Mesodermal cell (in vitro differentiated cells): ENCODE measurements around the gene CARD9. TPM values are rescaled to one million over a fixed set of nuclear protein-coding genes. Genes with fewer than 3 reads are reported as not detected.

Experiments
- H3K27ac ChIP-seq: 2 replicates; pipeline ENCODE4 v1.7.0; 2013; ENCODE audit warnings: mild to moderate bottlenecking, low read depth, low read length, moderate library complexity; ENCODE audit not compliant: severe bottlenecking
- H3K36me3 ChIP-seq: 2 replicates; pipeline ENCODE4 v1.7.1; 2013; ENCODE audit warnings: mild to moderate bottlenecking, low read length, moderate library complexity; ENCODE audit not compliant: control insufficient read depth, insufficient read depth
- H3K4me1 ChIP-seq: one replicate; pipeline ENCODE4 v1.7.1; 2013; ENCODE audit warnings: mild to moderate bottlenecking, low read length; ENCODE audit not compliant: insufficient read depth, control insufficient read depth, poor library complexity, severe bottlenecking
- H3K4me3 ChIP-seq: 2 replicates; pipeline ENCODE4 v1.7.0; 2013; ENCODE audit warnings: low read length, control low read depth, mild to moderate bottlenecking; ENCODE audit not compliant: insufficient read depth, poor library complexity, severe bottlenecking; ENCODE audit errors: extremely low read depth
- H3K9me3 ChIP-seq: 2 replicates; pipeline ENCODE4 v1.7.1; 2013; ENCODE audit warnings: mild to moderate bottlenecking, low read length, moderate library complexity; ENCODE audit not compliant: control insufficient read depth
- WGBS, 2 experiments: methylation state at CpG; one replicate each; pipeline ENCODE4 v1.1.5; 2013; ENCODE audit warnings: missing lambda C conversion rate in 2 of 2; ENCODE audit not compliant: insufficient coverage in 2 of 2; 5-methylcytosine and 5-hydroxymethylcytosine counted together
- polyA plus RNA-seq, 2 experiments: library from polyadenylated mRNA; stranded (reverse); fragments of 50-300 nt; gene quantifications; one replicate each; pipeline ENCODE4 v1.2.3, GENCODE V29; 2013

CARD9 gene
- polyA plus RNA-seq (2013, experiment 1 of 2): 0.37 TPM
- 0.40 TPM for polyA plus RNA-seq (2013, experiment 2 of 2)

- Histone ChIP-seq H3K36me3 (peaks cover 29% of the 10 kb centered on the region), H3K4me1 (peaks cover 9% of the 10 kb centered on the region), H3K9me3 (no peaks in the 10 kb centered on the region), H3K4me3 (no peak within 1 kb of the TSS), H3K27ac (peak within 1 kb of the TSS; percentile 59)
- WGBS, 2 experiments: 93 to 94% methylated on average over 19 to 26 of the region's 27 CpGs
Measured at GRCh38 chr9:136373300-136374182, at the start of gene CARD9. Gene CARD9, minus strand, starts transcription at chr9:136373669. Its CDS starts 1,591 bp downstream, at chr9:136372078.

DNA sequence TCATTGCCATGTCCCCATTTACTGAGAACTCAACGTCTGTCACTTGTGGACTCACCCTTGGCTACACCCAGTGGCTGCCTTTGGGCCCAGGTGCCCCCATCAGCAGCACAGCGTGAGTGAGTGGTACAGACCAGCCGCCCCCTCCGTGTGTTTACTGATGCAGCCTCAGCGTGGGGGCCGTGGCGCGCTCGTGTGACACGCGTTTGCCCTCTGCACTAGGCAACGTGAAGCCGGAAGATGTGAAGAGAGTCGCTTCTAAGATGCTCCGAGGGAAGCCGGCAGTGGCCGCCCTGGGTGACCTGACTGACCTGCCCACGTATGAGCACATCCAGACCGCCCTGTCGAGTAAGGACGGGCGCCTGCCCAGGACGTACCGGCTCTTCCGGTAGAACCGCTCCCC lies 49.4 kb upstream of the CARD9 start:
- peaks cover 7% of the 10 kb centered on the region for H3K4me1 ChIP-seq
- peaks cover 86% of the 10 kb centered on the region for H3K36me3 ChIP-seq
- 96 to 98% methylated on average over 17 to 26 of the region's 26 CpGs for WGBS, 2 experiments
- H3K4me3 ChIP-seq: no peak overlapping the region
- no peak overlapping the region for H3K27ac ChIP-seq
- no peaks in the 10 kb centered on the region for H3K9me3 ChIP-seq

DNA sequence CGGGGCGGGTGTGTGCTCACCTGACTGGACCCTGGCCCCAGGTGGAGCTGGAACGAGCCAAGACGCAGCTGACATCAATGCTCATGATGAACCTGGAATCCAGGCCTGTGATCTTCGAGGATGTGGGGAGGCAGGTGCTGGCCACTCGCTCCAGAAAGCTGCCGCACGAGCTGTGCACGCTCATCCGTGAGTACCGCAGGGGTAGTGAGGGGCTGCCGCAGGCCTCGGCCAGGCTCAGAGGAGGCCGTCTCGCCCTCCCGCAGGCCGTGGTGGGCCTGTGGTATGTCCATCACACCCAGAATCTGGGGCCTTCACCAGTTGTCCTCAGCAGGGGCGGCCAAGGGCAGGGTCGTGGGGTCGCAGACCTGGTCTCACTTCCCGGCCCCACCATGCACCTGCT lies 48.3 kb upstream of the CARD9 start:
- WGBS, 2 experiments: 90 to 94% methylated on average over 21 of the region's 21 CpGs
- Histone ChIP-seq H3K36me3 (peaks cover 90% of the 10 kb centered on the region), H3K4me1 (peaks cover 7% of the 10 kb centered on the region), H3K27ac (no peak overlapping the region), H3K9me3 (no peaks in the 10 kb centered on the region), H3K4me3 (no peak overlapping the region)

DNA sequence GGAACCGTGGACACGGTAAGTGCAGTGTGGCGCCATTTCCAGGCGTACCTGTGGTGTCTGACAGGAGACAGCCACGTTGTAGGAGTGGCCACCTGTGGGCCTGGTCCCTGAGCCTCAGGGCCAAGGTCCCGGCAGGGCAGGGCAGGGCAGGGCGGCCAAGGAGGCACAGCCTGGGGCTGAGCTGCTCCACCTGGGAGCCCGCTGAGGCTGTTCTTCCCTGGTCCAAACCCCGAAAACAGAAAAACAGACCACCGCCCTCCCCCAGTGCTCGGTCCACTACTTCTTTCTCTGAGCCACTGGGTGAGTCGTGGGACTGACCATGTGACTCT lies 45.6 kb upstream of the CARD9 start:
- Histone ChIP-seq H3K27ac (no peak overlapping the region), H3K4me3 (no peak overlapping the region), H3K9me3 (no peaks in the 10 kb centered on the region), H3K4me1 (peaks cover 7% of the 10 kb centered on the region), H3K36me3 (peaks cover 96% of the 10 kb centered on the region)
- whole genome bisulfite sequencing, 2 experiments: 96 to 97% methylated on average over 10 to 11 of the region's 12 CpGs

DNA sequence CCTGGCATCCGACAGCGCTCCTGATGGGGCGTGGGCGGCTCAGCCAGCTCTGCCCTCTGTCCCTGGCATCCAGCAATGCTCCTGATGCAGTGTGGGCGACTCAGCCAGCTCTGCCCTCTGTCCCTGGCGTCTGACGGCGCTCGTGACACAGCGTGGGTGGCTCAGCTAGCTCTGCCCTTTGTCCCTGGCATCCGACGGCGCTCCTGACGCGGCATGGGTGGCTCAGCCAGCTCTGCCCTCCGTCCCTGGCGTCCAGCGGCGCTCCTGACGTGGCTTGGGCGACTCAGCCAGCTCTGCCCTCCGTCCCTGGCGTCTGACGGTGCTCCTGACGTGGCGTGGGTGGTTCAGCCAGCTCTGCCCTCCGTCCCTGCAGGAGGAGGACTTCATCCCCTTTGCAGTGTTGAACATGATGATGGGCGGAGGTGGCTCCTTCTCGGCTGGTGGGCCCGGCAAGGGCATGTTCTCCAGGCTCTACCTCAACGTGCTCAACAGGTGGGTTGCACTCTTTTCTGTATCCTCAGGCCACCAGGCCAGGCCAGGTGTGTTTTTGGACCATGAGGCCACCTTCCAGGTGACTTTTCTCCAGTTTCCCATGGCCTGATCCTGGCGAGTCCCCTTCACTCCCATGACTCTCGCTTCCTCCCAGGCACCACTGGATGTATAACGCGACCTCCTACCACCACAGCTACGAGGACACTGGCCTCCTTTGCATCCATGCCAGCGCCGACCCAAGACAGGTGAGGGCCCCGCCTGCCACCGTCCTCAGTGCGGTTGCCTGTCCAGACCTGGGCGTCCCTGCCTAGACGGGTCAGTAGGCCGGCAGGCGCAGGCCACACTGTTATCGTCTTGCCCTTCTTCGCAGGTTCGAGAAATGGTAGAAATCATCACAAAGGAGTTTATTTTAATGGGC lies 45.0 kb upstream of the CARD9 start:
- no peaks in the 10 kb centered on the region for H3K9me3 ChIP-seq
- H3K4me1 ChIP-seq: peaks cover 7% of the 10 kb centered on the region
- 95 to 96% methylated on average over 47 to 48 of the region's 48 CpGs for WGBS, 2 experiments
- no peak overlapping the region for H3K27ac ChIP-seq
- peaks cover 96% of the 10 kb centered on the region for H3K36me3 ChIP-seq
- H3K4me3 ChIP-seq: no peak overlapping the region

DNA sequence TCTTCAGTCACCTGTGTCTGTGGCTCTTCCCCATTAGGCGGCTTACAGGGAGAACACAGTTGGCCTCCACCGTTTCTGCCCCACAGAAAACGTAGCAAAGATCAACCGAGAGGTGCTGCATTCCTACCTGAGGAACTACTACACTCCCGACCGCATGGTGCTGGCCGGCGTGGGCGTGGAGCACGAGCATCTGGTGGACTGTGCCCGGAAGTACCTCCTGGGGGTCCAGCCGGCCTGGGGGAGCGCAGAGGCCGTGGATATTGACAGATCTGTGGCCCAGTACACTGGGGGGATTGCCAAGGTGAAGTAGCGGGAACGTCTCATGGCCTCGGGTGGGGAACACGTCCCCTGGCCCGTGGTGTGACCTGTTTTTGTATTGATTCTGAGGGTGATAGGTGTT lies 43.4 kb upstream of the CARD9 start:
- 95 to 96% methylated on average over 15 to 19 of the region's 19 CpGs for WGBS, 2 experiments

DNA sequence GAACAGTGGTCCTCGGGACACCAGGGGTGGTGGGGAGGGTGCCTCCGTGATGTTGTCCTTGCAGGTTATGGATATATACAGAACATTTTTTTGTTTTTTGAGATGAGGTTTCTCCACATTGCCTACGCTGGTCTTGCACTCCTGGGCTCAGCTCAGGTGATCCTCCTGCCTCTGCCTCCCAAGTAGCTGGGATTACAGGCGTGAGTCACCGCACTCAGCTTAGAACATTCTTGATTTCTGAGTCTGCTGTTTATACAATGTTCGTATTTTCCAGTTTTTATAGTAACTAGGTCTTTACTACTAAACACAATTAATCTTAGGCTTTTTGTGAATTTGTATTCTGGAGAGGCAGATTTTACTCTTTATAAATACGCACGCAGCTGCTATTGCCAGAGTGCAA lies 43.0 kb upstream of the CARD9 start:
- H3K4me1 ChIP-seq: peaks cover 14% of the 10 kb centered on the region
- 93 to 98% methylated on average over 7 of the region's 8 CpGs for WGBS, 2 experiments
- no peak overlapping the region for H3K27ac ChIP-seq
- H3K4me3 ChIP-seq: no peak overlapping the region
- no peaks in the 10 kb centered on the region for H3K9me3 ChIP-seq
- peaks cover 94% of the 10 kb centered on the region for H3K36me3 ChIP-seq

More for the DNA sequence above, 43.4 kb upstream of the CARD9 start:
- Histone ChIP-seq H3K36me3 (peaks cover 95% of the 10 kb centered on the region), H3K4me1 (peaks cover 10% of the 10 kb centered on the region), H3K9me3 (no peaks in the 10 kb centered on the region), H3K4me3 (no peak overlapping the region), H3K27ac (no peak overlapping the region)

- peaks cover 13% of the 10 kb centered on the region for H3K4me1 ChIP-seq
- no peaks in the 10 kb centered on the region for H3K9me3 ChIP-seq
- peaks cover 68% of the 10 kb centered on the region for H3K36me3 ChIP-seq
- H3K4me3 ChIP-seq: no peak overlapping the region
- H3K27ac ChIP-seq: no peak overlapping the region
- WGBS, 2 experiments: 95 to 96% methylated on average over 8 to 9 of the region's 9 CpGs
Measured at GRCh38 chr9:136412962-136413361, 39.5 kb upstream of the CARD9 start.

DNA sequence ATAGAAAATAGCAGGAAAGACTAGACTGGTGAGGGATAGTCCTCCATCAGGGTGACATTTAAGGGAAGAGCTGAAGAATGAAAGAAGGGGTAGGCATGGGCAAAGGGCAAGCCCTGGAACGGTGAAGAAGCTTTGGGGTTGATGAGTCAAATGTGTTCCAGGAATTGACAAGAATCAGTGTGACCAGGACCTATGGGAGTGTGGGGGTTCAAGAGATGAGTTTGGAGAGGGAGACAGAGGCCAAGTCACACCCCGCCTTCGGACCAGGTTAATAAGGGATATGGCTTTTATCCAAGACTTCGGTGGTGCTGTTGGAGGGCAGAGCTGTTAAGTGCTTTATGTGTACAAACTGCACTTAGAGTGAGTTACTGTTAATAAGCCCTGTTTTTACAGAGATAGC lies 37.9 kb upstream of the CARD9 start:
- H3K9me3 ChIP-seq: no peaks in the 10 kb centered on the region
- peak overlapping the region; percentile 89 for H3K27ac ChIP-seq
- peak overlapping the region; percentile 94 for H3K4me3 ChIP-seq
- WGBS, 2 experiments: 76 to 88% methylated on average over 4 of the region's 4 CpGs
- H3K36me3 ChIP-seq: peaks cover 64% of the 10 kb centered on the region
- peaks cover 13% of the 10 kb centered on the region for H3K4me1 ChIP-seq

DNA sequence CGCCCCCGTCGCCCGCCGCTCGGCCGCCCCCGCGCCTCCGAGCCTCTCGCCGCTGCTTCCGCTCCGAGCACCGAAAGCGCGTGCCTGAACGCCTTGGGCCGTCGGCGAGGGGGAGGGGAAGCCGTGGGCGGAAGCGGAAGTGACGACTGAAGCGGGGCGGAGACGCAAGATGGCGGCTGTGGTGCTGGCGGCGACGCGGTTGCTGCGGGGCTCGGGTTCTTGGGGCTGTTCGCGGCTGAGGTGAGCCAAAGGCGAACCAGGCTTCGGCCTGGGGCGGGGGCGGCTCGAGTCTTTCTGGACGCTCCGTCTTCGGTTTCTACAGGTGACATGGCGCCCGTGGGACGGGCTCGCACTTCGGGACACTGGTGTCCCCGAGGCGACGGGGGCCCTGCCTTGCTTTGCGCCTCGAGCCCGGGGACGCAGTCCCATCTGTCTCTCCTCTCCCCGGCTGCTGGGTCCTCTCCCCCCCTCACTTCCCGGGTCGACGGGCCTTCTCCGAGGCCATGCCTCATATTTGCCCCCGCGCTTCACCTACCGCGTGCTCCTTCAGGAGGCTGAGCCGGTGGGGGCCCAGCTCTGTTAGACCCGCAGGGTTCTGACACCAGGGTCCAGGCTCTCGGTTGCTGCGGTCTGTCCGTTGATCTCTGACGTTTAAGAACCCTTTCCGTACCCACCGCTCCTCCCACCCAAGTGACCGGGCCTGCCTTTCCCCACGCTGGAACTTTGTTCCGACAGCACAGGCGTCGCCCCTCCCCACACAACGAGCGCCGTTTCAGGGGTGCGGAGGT lies 37.2 kb upstream of the CARD9 start, which contains the start of the genes ENTR1 and PMPCA:
Gene ENTR1, minus strand, starts transcription at position 115 of the 788 bp plus-strand sequence. CDS start 217 bp downstream, outside the sequence.
Gene PMPCA, plus strand, starts transcription at position 159 of the 788 bp plus-strand sequence. Its CDS starts 11 bp downstream, at position 170.
- Histone ChIP-seq H3K9me3 (no peaks in the 10 kb centered on the region), H3K4me3 (peak within 1 kb of the TSS; percentile 94), H3K27ac (peak within 1 kb of the TSS; percentile 89), H3K4me1 (peaks cover 13% of the 10 kb centered on the region), H3K36me3 (peaks cover 63% of the 10 kb centered on the region)
- 1% methylated on average over 59 to 74 of the region's 83 CpGs for WGBS, 2 experiments
